Activated CD4-positive, alpha-beta T cell treated with anti-CD3 and anti-CD28 coated beads, Interleukin-2, amount 10 ng/mL, durations not matched to agents 24 days and 14 days (primary cell): ENCODE measurements around the gene MRGPRX1. TPM values are rescaled to one million over a fixed set of nuclear protein-coding genes. Genes with fewer than 3 reads are reported as not detected.
"Not testable (repeated sequence)": the region's sequence is repeated elsewhere in the genome, so short reads cannot be mapped to it uniquely, and the experiment has no call there.

Experiments
- DNase-seq: peaks from one replicate; pipeline ENCODE4 v3.0.0; 2022
- H3K27ac Mint-ChIP-seq: one replicate; pipeline ENCODE4 v1.8.0; 2022; ENCODE audit warnings: mild to moderate bottlenecking, mixed read lengths
- H3K27me3 Mint-ChIP-seq: one replicate; pipeline ENCODE4 v1.8.0; 2022; ENCODE audit warnings: mixed read lengths
- H3K36me3 Mint-ChIP-seq: one replicate; pipeline ENCODE4 v1.8.0; 2022; ENCODE audit warnings: low read depth, mild to moderate bottlenecking, mixed read lengths
- H3K4me1 Mint-ChIP-seq: one replicate; pipeline ENCODE4 v1.8.0; 2021; ENCODE audit warnings: mixed read lengths
- H3K4me3 Mint-ChIP-seq: one replicate; pipeline ENCODE4 v1.8.0; 2022; ENCODE audit warnings: mild to moderate bottlenecking, moderate library complexity, mixed read lengths
- H3K9me3 Mint-ChIP-seq: one replicate; pipeline ENCODE4 v1.8.0; 2021; ENCODE audit warnings: mixed read lengths
- intact Hi-C: fragments of 100-400 bp; cut with micrococcal nuclease; formaldehyde crosslinking; loops from one replicate; pipeline ENCODE4 v1.15.1; 2023
- total RNA-seq: library from RNA; stranded (reverse); gene quantifications from 2 replicates; pipeline ENCODE4 v1.2.3, GENCODE V29; 2022

Gene MRGPRX1
- not detected in 2 replicates for total RNA-seq

GRCh38 chr11:18939314-18939713 lies at the start of gene MRGPRX1:
Gene MRGPRX1, minus strand, starts transcription at chr11:18939414. Its CDS starts 4,630 bp downstream, at chr11:18934784.
- H3K4me3 Mint-ChIP-seq, result no peak within 1 kb of the TSS
- DNase-seq, result no peak
- H3K4me1 Mint-ChIP-seq, result no peaks in the 10 kb centered on the region
- no peaks in the 10 kb centered on the region for H3K9me3 Mint-ChIP-seq
- H3K27ac Mint-ChIP-seq, result no peak within 1 kb of the TSS
- no peaks in the 10 kb centered on the region for H3K36me3 Mint-ChIP-seq
- peaks cover 2% of the 10 kb centered on the region for H3K27me3 Mint-ChIP-seq
- intact Hi-C loops, result no loop called here

- no peaks in the 10 kb centered on the region for H3K4me1 Mint-ChIP-seq
- DNase-seq, result no peak
- H3K9me3 Mint-ChIP-seq, result peaks cover 10% of the 10 kb centered on the region
- no peaks in the 10 kb centered on the region for H3K36me3 Mint-ChIP-seq
- peaks cover 2% of the 10 kb centered on the region for H3K27me3 Mint-ChIP-seq
- intact Hi-C loops, result no loop called here
- no peak overlapping the region for H3K4me3 Mint-ChIP-seq
- no peak overlapping the region for H3K27ac Mint-ChIP-seq
These were observed 48.4 kb upstream of the MRGPRX1 start for GRCh38 chr11:18987454-18988231.

GRCh38 chr11:18986744-18987143 lies 47.5 kb upstream of the MRGPRX1 start:
- intact Hi-C loops, result no loop called here
- Mint-ChIP-seq H3K4me1 (no peaks in the 10 kb centered on the region), H3K27me3 (peaks cover 2% of the 10 kb centered on the region), H3K27ac (no peak overlapping the region), H3K9me3 (peaks cover 10% of the 10 kb centered on the region), H3K4me3 (no peak overlapping the region), H3K36me3 (no peaks in the 10 kb centered on the region)
- DNase-seq, result no peak

DNA sequence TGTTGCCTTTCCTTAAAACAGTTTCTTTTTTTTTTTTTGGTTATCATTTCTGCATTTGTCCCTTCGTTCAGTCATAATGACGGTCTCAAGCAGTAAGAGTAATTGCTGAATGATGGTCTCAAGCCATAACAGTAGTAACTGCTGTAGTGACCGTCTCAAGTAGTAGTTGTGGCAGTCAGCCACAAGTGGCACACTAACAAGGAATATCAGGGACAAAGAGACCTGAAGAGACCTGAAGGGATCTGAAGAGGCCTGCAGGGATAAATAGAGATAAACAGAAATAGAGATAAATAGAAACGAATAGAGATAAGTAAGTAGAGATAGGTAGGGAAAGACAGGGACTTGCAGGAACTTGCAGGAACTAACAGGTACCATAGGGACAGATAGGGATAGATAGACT lies 42.7 kb upstream of the MRGPRX1 start:
- intact Hi-C loops, result no loop called here
- DNase-seq, result no peak
- Mint-ChIP-seq H3K36me3 (no peaks in the 10 kb centered on the region), H3K27ac (no peak overlapping the region), H3K9me3 (no peaks in the 10 kb centered on the region), H3K4me3 (no peak overlapping the region), H3K27me3 (peaks cover 6% of the 10 kb centered on the region), H3K4me1 (no peaks in the 10 kb centered on the region)

DNA sequence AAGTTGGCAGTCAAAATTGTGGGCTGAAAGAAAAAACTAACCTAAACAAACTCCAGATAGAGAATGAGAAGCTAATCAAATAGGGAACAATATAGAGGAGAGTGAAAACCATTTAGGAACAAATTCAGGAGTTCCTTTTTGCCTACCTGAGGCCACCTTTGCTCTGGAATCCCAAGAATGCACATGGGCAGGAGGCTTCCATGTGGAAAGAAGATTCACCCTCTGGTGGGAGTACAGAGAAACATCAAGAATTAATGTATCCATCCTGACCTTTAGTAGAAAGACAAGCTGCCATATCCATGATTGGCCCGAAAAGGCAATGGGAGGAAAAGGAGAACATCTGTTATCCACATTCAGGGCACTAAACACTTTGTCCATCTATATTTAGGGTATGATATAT lies 35.0 kb upstream of the MRGPRX1 start:
- H3K27me3 Mint-ChIP-seq, result peaks cover 6% of the 10 kb centered on the region
- intact Hi-C loops, result no loop called here
- no peaks in the 10 kb centered on the region for H3K4me1 Mint-ChIP-seq
- H3K27ac Mint-ChIP-seq, result no peak overlapping the region
- no peaks in the 10 kb centered on the region for H3K36me3 Mint-ChIP-seq
- no peak overlapping the region for H3K4me3 Mint-ChIP-seq
- DNase-seq, result no peak
- no peaks in the 10 kb centered on the region for H3K9me3 Mint-ChIP-seq

DNA sequence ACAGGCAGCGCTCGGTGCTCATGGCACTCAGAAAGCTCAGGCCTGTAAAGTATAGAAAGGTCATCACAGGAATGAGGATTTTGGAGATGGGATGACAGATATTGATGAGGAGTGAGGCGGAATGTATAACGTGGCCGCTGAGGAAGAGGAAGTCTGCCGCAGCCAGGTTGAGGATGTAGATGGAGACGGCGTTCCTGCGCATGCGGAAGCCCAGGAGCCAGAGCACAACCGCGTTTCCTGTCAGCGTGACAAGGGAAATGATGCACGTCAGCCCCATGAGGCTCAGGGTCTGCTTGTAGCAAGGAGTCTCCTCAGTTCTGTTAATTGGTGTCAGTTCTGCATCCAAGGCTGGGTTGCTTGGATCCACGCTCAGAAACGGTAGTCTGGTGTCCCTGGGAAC lies 33.1 kb upstream of the MRGPRX1 start:
- Mint-ChIP-seq H3K27me3 (peaks cover 7% of the 10 kb centered on the region), H3K9me3 (no peaks in the 10 kb centered on the region), H3K27ac (no peak overlapping the region), H3K4me3 (no peak overlapping the region), H3K36me3 (no peaks in the 10 kb centered on the region), H3K4me1 (no peaks in the 10 kb centered on the region)
- intact Hi-C loops, result no loop called here
- DNase-seq, result no peak

- peaks cover 4% of the 10 kb centered on the region for H3K27me3 Mint-ChIP-seq
- intact Hi-C loops, result no loop called here
These were observed 30.5 kb upstream of the MRGPRX1 start for GRCh38 chr11:18969720-18970119.

GRCh38 chr11:18958221-18958910 lies 19.2 kb upstream of the MRGPRX1 start:
- H3K4me1 Mint-ChIP-seq, result no peaks in the 10 kb centered on the region
- no peaks in the 10 kb centered on the region for H3K9me3 Mint-ChIP-seq
- H3K4me3 Mint-ChIP-seq, result no peak overlapping the region
- H3K36me3 Mint-ChIP-seq, result no peaks in the 10 kb centered on the region
- peaks cover 2% of the 10 kb centered on the region for H3K27me3 Mint-ChIP-seq
- intact Hi-C loops, result no loop called here
- no peak for DNase-seq
- no peak overlapping the region for H3K27ac Mint-ChIP-seq

More at GRCh38 chr11:18969720-18970119, 30.5 kb upstream of the MRGPRX1 start:
- no peak overlapping the region for H3K27ac Mint-ChIP-seq
- DNase-seq, result no peak
- no peaks in the 10 kb centered on the region for H3K4me1 Mint-ChIP-seq
- no peaks in the 10 kb centered on the region for H3K36me3 Mint-ChIP-seq
- H3K9me3 Mint-ChIP-seq, result no peaks in the 10 kb centered on the region
- no peak overlapping the region for H3K4me3 Mint-ChIP-seq

GRCh38 chr11:18956630-18957029 lies 17.4 kb upstream of the MRGPRX1 start:
- no peak overlapping the region for H3K27ac Mint-ChIP-seq
- H3K9me3 Mint-ChIP-seq, result no peaks in the 10 kb centered on the region
- no peak for DNase-seq
- peaks cover 4% of the 10 kb centered on the region for H3K27me3 Mint-ChIP-seq
- no peak overlapping the region for H3K4me3 Mint-ChIP-seq
- no peaks in the 10 kb centered on the region for H3K36me3 Mint-ChIP-seq
- intact Hi-C loops, result no loop called here
- H3K4me1 Mint-ChIP-seq, result no peaks in the 10 kb centered on the region

- intact Hi-C loops, result no loop called here
- Mint-ChIP-seq H3K27me3 (peaks cover 8% of the 10 kb centered on the region), H3K4me3 (no peak overlapping the region), H3K9me3 (no peaks in the 10 kb centered on the region), H3K4me1 (no peaks in the 10 kb centered on the region), H3K27ac (no peak overlapping the region), H3K36me3 (no peaks in the 10 kb centered on the region)
- DNase-seq, result no peak
These were observed 3.1 kb downstream of the MRGPRX1 start for GRCh38 chr11:18936002-18936673.

DNA sequence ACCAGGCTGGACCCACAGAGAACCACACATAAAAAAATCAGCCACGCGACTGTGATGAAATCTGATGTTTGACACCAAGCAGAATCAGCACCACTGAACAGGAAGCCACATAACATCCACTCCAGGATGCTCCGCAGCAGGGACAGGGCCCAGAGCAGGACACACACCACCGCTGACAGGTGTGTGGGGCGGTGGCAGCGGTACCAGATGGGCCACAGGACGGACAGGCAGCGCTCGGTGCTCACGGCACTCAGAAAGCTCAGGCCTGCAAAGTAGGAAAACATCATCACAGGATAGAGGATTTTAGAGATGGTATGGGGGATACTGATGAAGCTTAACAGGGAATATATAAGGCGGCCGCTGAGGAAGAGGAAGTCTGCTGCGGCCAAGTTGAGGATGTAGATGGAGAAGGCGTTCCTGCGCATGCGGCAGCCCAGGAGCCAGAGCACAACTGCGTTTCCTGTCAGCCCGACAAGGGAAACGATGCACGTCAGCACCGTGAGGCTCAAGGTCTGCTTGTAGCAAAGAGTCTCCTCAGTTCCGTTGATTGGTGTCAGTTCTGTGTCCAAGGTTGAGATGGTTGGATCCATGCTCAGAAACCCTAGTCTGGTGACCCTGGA lies 4.9 kb downstream of the MRGPRX1 start:
- no peak for DNase-seq
- H3K27me3 Mint-ChIP-seq, result peaks cover 6% of the 10 kb centered on the region
- H3K27ac Mint-ChIP-seq, result no peak overlapping the region
- intact Hi-C loops, result no loop called here
- no peaks in the 10 kb centered on the region for H3K9me3 Mint-ChIP-seq
- no peaks in the 10 kb centered on the region for H3K36me3 Mint-ChIP-seq
- H3K4me3 Mint-ChIP-seq, result no peak overlapping the region
- H3K4me1 Mint-ChIP-seq, result no peaks in the 10 kb centered on the region

GRCh38 chr11:18927550-18928322 lies 11.5 kb downstream of the MRGPRX1 start:
- intact Hi-C loops, result no loop called here
- no peak overlapping the region for H3K27ac Mint-ChIP-seq
- no peaks in the 10 kb centered on the region for H3K4me1 Mint-ChIP-seq
- DNase-seq, result no peak
- peaks cover 3% of the 10 kb centered on the region for H3K27me3 Mint-ChIP-seq
- no peak overlapping the region for H3K4me3 Mint-ChIP-seq
- no peaks in the 10 kb centered on the region for H3K36me3 Mint-ChIP-seq
- H3K9me3 Mint-ChIP-seq, result peaks cover 4% of the 10 kb centered on the region

GRCh38 chr11:18925426-18925825 lies 13.8 kb downstream of the MRGPRX1 start:
- H3K4me1 Mint-ChIP-seq, DNase-seq, H3K27ac Mint-ChIP-seq, H3K27me3 Mint-ChIP-seq, H3K9me3 Mint-ChIP-seq, intact Hi-C loops, H3K36me3 Mint-ChIP-seq, H3K4me3 Mint-ChIP-seq: not testable (repeated sequence)
